Activated CD8-positive, alpha-beta T cell treated with anti-CD3 and anti-CD28 coated beads, Interleukin-2, amount 10 ng/mL, durations not matched to agents 7 days and 5 days (primary cell): ENCODE data around the gene FAM186B. TPM values are rescaled to one million over a fixed set of nuclear protein-coding genes. Genes with fewer than 3 reads are reported as not detected.
"Not testable (repeated sequence)": the region's sequence is repeated elsewhere in the genome, so short reads cannot be mapped to it uniquely, and the experiment has no call there.

ENCODE experiments used
- ATAC-seq: fragments of 150-1000 bp; cut with Tn5 transposase; one replicate; pipeline ENCODE4 v1.10.0; 2021; ENCODE audit warnings: moderate library complexity
- CTCF ChIA-PET: fragments of 350-600 bp; sonication (Branson Sonifier 250); formaldehyde crosslinking; loops from one replicate; lab custom pipeline; 2021; ENCODE audit warnings: antibody characterized with exemption; lab: Charles Lee
- POLR2A ChIA-PET: fragments of 350-600 bp; sonication (Branson Sonifier 250); formaldehyde crosslinking; loops from one replicate; lab custom pipeline; 2021; ENCODE audit warnings: antibody characterized with exemption; lab: Charles Lee
- DNase-seq: peaks from one replicate; pipeline ENCODE4 v3.0.0-alpha.2; 2020
- H3K27ac Mint-ChIP-seq: one replicate; pipeline ENCODE4 v1.8.0; 2021; ENCODE audit warnings: mild to moderate bottlenecking, mixed read lengths
- H3K27me3 Mint-ChIP-seq: one replicate; pipeline ENCODE4 v1.8.0; 2021; ENCODE audit warnings: low read depth, mixed read lengths
- H3K36me3 Mint-ChIP-seq: one replicate; pipeline ENCODE4 v1.8.0; 2021; ENCODE audit warnings: low read depth, mixed read lengths
- H3K4me1 Mint-ChIP-seq: one replicate; pipeline ENCODE4 v1.8.0; 2021; ENCODE audit warnings: low read depth, mixed read lengths
- H3K4me3 Mint-ChIP-seq: one replicate; pipeline ENCODE4 v1.8.0; 2021; ENCODE audit warnings: mild to moderate bottlenecking, mixed read lengths
- H3K9me3 Mint-ChIP-seq: one replicate; pipeline ENCODE4 v1.8.0; 2022; ENCODE audit warnings: mixed read lengths; ENCODE audit not compliant: insufficient read depth
- total RNA-seq, 2 experiments: library from RNA; stranded (reverse); gene quantifications; one replicate each; pipeline ENCODE4 v1.2.3, GENCODE V29; 2021

The FAM186B gene, protein sequence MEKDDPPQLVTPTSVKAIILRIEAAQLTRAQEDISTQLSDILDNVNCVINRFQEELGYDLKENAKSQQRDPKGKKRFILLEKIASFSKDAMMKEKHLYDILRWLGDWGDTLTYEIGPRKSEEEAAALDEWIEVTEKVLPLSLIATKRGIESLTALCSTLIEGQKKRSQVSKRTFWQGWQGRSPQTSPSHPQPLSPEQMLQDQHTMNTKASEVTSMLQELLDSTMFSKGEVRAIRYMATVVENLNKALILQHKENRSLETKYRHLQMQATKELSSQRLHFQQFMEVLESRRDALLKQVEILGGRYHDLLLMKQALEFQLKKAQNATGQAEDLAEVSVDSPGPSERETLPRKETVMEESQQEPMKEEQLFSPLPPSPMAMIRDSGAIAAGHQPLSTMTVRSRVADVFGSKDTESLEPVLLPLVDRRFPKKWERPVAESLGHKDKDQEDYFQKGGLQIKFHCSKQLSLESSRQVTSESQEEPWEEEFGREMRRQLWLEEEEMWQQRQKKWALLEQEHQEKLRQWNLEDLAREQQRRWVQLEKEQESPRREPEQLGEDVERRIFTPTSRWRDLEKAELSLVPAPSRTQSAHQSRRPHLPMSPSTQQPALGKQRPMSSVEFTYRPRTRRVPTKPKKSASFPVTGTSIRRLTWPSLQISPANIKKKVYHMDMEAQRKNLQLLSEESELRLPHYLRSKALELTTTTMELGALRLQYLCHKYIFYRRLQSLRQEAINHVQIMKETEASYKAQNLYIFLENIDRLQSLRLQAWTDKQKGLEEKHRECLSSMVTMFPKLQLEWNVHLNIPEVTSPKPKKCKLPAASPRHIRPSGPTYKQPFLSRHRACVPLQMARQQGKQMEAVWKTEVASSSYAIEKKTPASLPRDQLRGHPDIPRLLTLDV
- under 1 TPM; 0.18 to 0.21 TPM for total RNA-seq

DNA sequence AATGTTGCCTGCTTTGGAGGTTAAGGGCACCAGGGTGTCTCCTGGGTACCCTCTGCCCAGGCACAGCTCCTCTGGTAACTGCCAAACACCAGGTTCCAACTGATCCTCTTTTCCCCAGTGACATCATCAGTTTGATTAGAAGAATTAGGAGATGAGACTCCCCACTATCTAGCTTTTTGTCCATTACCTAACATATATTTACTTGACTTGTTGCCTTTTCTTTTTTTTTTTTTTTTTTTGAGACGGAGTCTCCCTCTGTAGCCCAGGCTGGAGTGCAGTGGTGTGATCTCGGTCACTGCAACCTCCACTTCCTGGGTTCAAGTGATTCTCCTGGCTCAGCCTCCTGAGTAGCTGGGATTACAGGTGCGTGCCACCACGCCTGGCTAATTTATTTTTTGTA, at the start of gene FAM186B:
FAM186B (minus strand) TSS at position 101 of the 400 bp plus-strand sequence. CDS start 162 bp downstream, outside the sequence.
- H3K9me3 Mint-ChIP-seq, H3K36me3 Mint-ChIP-seq, H3K4me1 Mint-ChIP-seq, ATAC-seq, DNase-seq, H3K27me3 Mint-ChIP-seq, H3K27ac Mint-ChIP-seq, H3K4me3 Mint-ChIP-seq, POLR2A ChIA-PET: not testable (repeated sequence)
- CTCF ChIA-PET: interaction anchor here (0.6 to 1.5 kb wide), 3 partner anchors 172 to 362 kb away, joined by 3 read pairs; no protein-coding TSS in a partner anchor

DNA sequence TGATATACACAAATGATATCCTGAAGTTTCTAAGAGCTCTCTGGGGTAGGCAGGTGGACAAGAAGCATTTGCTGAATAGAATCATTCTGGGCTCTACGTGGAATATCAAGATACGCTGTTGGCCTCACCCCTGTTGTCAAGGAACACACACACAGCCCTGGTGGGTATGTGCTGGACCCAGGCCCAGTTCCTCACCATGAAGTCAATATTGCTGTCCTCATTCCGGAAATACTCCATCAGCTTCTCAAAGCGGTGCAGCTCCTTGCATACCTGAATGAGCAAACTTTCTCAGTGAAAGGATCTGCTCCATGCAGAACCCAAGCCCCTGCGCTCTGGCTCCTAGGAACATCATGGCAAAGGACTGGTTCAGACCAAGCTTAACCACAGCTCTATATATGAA, 49.3 kb upstream of the FAM186B start:
- no peaks in the 10 kb centered on the region for H3K27me3 Mint-ChIP-seq
- ATAC-seq (no peak), DNase-seq (no peak)
- H3K4me3 Mint-ChIP-seq: no peak overlapping the region
- no peaks in the 10 kb centered on the region for H3K9me3 Mint-ChIP-seq
- H3K4me1 Mint-ChIP-seq: peaks cover 19% of the 10 kb centered on the region
- POLR2A ChIA-PET: interaction anchor here (0.6 to 1.4 kb wide), 4 partner anchors 8 to 101 kb away, joined by 3 to 4 read pairs (median 3); no protein-coding TSS in a partner anchor
- H3K27ac Mint-ChIP-seq: no peak overlapping the region
- CTCF ChIA-PET: interaction anchor here (0.9 to 37.2 kb wide), 6 partner anchors 9 to 55 kb away, joined by 3 to 695 read pairs (median 6); partner anchors contain the start of gene FMNL3
- peaks cover 56% of the 10 kb centered on the region for H3K36me3 Mint-ChIP-seq

DNA sequence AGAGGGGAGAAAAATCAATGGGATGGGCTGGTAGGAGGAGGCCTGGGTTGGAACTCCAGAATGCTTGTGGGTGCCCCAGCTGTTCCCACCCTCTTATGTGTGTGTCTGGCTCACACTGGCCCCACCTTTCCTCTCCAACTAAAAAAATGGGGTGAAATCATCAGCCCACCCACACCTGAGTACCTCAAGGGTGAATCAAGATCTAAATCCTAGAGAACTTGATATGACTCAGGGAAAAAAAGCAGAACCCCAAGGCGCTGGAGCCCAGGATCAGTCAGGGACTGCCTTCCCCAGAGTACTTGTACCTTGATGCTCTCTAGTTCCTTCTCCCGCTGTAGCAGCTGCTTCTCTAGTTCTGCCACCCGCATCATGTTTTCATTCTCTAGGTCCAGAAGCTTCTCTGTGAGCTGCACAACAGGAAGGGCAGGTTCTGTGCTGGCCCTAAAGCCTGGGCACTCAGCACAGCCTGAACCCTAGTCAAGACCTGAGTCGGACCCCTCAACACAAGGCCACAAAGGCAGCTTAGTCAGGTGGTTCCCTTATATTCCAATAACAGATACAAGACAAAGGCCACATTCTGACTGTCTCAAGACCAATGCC, 47.6 kb upstream of the FAM186B start:
- Mint-ChIP-seq H3K27ac (peak overlapping the region; percentile 26), H3K36me3 (peaks cover 59% of the 10 kb centered on the region), H3K4me3 (no peak overlapping the region), H3K27me3 (no peaks in the 10 kb centered on the region), H3K4me1 (peaks cover 33% of the 10 kb centered on the region), H3K9me3 (no peaks in the 10 kb centered on the region)
- POLR2A ChIA-PET: interaction anchor here (1.1 to 1.9 kb wide), 2 partner anchors 10 to 18 kb away, joined by 3 to 7 read pairs; no protein-coding TSS in a partner anchor
- DNase-seq (no peak), ATAC-seq (no peak)
- CTCF ChIA-PET: interaction anchor here (1.2 to 37.2 kb wide), 3 partner anchors 10 to 57 kb away, joined by 4 to 695 read pairs (median 9); partner anchors contain the start of gene FMNL3

DNA sequence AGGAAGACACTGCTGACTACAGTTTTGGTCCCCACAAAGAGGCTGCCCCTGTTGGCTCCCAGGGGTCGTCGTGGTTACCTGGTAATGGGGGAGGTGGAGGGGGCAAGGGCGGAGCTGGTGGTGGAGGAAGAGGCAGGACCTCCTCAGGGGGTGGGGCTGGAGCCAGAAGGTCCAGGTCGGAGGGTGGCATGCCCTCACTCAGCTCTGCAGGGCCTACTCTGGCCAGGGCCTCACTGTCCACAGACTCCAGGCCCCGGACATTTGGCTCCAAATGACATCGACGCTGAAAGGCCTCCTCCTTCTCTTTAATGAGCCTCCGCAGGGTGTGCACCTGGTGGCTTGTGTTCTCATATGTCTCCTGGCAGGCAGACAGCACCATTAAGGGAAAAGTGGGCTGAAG, 46.4 kb upstream of the FAM186B start:
- H3K27ac Mint-ChIP-seq: no peak overlapping the region
- ChIA-PET CTCF (interaction anchor here (1.2 to 37.2 kb wide), 2 partner anchors 13 to 58 kb away, joined by 4 to 695 read pairs; partner anchors contain the start of gene FMNL3), POLR2A (interaction anchor here (1.1 to 1.9 kb wide), 2 partner anchors 11 to 19 kb away, joined by 3 to 7 read pairs; no protein-coding TSS in a partner anchor)
- peaks cover 39% of the 10 kb centered on the region for H3K4me1 Mint-ChIP-seq
- ATAC-seq: no peak
- DNase-seq: no peak
- H3K9me3 Mint-ChIP-seq: no peaks in the 10 kb centered on the region
- no peaks in the 10 kb centered on the region for H3K27me3 Mint-ChIP-seq
- H3K4me3 Mint-ChIP-seq: no peak overlapping the region
- peaks cover 60% of the 10 kb centered on the region for H3K36me3 Mint-ChIP-seq

DNA sequence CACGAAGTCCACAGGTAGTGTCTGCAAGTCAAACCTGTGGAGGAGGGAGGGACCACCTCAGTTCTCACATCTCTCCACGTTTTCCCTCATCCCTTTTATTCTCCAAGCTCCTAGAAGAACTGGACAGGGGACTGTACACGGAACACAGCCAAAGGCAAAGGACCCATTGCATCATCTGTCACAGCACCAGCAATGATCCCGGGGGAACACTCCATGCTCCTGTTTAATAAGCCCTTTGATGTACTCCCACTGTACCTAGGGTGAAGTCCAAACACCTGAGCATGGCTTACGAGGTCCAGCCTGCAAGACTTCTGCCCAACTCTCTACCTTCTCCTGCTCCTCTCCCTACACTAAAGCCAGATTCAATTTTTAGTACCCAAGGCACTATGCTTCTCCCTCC, 44.5 kb upstream of the FAM186B start:
- peaks cover 35% of the 10 kb centered on the region for H3K4me1 Mint-ChIP-seq
- DNase-seq: no peak
- POLR2A ChIA-PET: interaction anchor here (1.3 kb wide), 1 partner anchor 92 kb away, joined by 3 read pairs; the partner anchor contains the start of gene TMBIM6
- H3K36me3 Mint-ChIP-seq: peaks cover 61% of the 10 kb centered on the region
- no peak overlapping the region for H3K4me3 Mint-ChIP-seq
- peak overlapping the region; percentile 56 for H3K27ac Mint-ChIP-seq
- CTCF ChIA-PET: interaction anchor here (2.0 to 37.2 kb wide), 3 partner anchors 34 to 113 kb away, joined by 5 to 695 read pairs (median 8); partner anchors contain the start of gene FMNL3
- no peak for ATAC-seq
- H3K9me3 Mint-ChIP-seq: no peaks in the 10 kb centered on the region
- no peaks in the 10 kb centered on the region for H3K27me3 Mint-ChIP-seq

DNA sequence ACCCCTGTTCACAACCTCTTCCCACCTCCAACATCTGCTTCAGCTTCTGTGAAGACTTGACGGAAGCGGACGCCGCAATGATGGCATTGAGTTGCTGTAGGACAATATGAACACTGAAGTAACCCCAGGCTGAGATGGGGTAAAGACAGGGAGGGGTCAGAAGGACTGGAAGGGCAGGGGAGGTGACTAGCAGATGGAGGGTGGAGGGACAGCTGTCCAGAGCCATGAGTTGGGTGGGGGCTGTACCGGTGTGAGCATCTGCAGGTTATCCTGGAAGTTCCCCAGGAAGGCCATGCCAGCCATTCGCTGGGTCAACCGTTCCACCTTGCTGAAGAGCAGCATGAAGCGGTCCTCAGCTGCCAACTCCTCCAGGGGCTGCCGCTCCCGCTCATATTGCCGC, 44.0 kb upstream of the FAM186B start:
- Mint-ChIP-seq H3K27ac (peak overlapping the region; percentile 76), H3K36me3 (peaks cover 66% of the 10 kb centered on the region), H3K4me3 (no peak overlapping the region), H3K4me1 (peaks cover 39% of the 10 kb centered on the region), H3K9me3 (no peaks in the 10 kb centered on the region), H3K27me3 (no peaks in the 10 kb centered on the region)
- ChIA-PET POLR2A (interaction anchor here (1.3 to 1.7 kb wide), 3 partner anchors 57 to 92 kb away, joined by 3 to 8 read pairs (median 6); partner anchors contain the start of genes FMNL3 and TMBIM6), CTCF (interaction anchor here (1.8 to 37.2 kb wide), 5 partner anchors 12 to 113 kb away, joined by 5 to 695 read pairs (median 8); partner anchors contain the start of genes FMNL3 and TMBIM6)
- ATAC-seq: no peak
- DNase-seq: no peak

DNA sequence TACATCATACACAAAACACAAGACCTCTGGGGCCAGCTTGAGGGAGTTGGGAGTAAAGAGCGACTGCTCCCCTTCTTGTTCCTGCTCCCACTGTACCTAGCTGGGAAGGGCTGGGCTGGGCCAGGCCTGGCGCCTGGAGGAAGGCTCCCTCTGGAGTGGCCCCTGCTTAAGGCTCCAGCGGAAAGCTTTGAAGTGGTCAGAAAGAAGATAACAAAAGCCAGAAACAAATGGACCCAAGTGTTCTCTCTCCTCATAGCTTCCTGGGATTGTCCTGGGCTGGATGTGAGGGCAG, 43.2 kb upstream of the FAM186B start:
- Mint-ChIP-seq H3K27ac (peak overlapping the region; percentile 76), H3K4me3 (no peak overlapping the region), H3K27me3 (no peaks in the 10 kb centered on the region), H3K9me3 (no peaks in the 10 kb centered on the region), H3K36me3 (peaks cover 67% of the 10 kb centered on the region), H3K4me1 (peaks cover 41% of the 10 kb centered on the region)
- ATAC-seq: no peak
- POLR2A ChIA-PET: interaction anchor here (0.6 to 1.7 kb wide), 4 partner anchors 10 to 93 kb away, joined by 3 to 8 read pairs (median 5); partner anchors contain the start of genes FMNL3 and TMBIM6
- no peak for DNase-seq
- CTCF ChIA-PET: interaction anchor here (1.4 to 37.2 kb wide), 7 partner anchors 11 to 129 kb away, joined by 5 to 695 read pairs (median 8); partner anchors contain the start of genes FMNL3 and TMBIM6

DNA sequence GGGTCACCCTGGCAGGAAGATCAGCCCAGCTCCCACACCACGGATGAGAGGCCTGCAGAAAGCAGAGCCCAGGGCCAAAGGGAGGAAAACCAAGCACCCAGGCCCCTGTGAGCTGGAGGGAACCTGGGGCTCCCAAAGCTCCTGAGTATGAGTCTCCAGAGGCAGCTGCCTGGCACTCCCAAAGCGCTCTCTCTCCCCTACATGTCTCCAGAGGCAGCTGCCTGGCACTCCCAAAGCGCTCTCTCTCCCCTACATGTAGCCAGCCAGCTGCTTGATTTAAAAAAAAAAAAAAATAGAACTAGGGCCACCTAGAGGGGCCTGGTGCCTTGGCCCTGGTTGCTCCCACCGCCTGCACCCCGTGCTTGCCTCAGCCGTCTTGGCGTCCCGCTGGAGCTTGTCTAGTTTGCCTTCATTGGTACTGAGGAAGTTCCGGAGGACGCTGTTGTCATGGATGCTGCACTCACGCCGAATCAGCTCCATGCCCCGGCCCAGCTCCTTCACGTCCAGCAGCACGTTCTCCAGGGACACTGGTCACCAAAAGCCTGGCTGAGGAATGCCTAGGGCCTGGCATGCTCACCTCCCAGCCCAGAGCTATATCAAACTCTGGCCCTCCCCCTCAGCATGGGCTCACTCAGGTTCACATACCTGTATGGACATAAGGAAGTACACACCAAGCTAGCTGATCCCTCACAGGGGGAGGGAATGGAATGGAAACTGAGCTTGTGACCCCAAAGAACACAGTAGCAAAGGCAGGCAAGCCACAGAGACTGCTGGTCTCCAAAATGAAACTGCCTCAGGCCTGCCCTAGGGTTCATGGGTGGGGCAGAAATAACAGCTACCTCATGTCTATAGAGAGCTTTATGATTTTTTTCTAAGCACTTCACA, 42.6 kb upstream of the FAM186B start:
- Mint-ChIP-seq H3K4me3 (no peak overlapping the region), H3K9me3 (no peaks in the 10 kb centered on the region), H3K4me1 (peaks cover 41% of the 10 kb centered on the region), H3K27ac (peak overlapping the region; percentile 76), H3K27me3 (no peaks in the 10 kb centered on the region), H3K36me3 (peaks cover 69% of the 10 kb centered on the region)
- DNase-seq (peak; percentile 31), ATAC-seq (no peak)
- ChIA-PET CTCF (interaction anchor here (1.1 to 37.2 kb wide), 9 partner anchors 8 to 129 kb away, joined by 3 to 695 read pairs (median 6); partner anchors contain the start of genes FMNL3 and TMBIM6), POLR2A (interaction anchor here (0.6 to 2.6 kb wide), 7 partner anchors 8 to 93 kb away, joined by 3 to 8 read pairs (median 4); partner anchors contain the start of genes FMNL3 and TMBIM6)

DNA sequence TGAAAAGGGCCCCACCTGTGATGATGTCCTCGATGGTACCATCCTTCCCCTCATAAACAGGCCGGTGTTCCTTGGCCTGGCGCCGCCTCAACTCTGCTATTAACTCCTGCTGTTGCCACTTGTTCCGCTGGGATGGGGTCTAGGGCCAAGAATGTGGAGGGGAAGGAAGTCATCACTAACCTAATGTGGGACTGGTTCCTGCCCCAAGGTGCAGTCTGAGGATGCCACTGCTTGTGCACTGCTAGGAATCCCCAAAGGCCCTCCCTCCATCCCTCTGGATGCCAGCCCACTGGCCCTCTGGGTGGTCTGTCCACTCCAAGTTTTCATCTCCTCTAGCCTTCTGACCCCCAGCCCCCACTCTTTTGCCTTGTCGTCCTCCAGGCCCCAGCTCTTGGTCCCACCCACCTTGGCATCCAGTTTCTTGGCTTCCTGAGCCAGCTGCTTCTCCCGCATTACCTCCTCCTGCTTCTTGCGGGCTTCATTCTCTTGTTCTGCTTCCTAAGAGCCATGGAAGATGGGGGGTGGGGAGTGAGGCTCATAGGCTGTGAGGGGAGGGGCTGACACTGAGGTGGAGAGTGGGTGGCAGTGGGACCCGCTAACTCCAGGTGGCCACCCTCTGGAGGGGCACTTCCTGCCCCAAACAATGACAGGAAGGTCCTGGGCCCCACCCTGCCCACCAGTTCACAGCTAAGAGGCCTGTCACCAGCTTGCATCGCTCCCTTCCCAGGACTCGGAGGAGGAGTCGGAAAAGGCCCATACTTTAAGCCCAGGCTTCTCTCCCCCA, 41.6 kb upstream of the FAM186B start:
- H3K4me1 Mint-ChIP-seq: peaks cover 41% of the 10 kb centered on the region
- ATAC-seq (no peak), DNase-seq (no peak)
- H3K36me3 Mint-ChIP-seq: peaks cover 64% of the 10 kb centered on the region
- ChIA-PET POLR2A (interaction anchor here (0.7 to 2.6 kb wide), 4 partner anchors 9 to 57 kb away, joined by 3 to 8 read pairs (median 4); no protein-coding TSS in a partner anchor), CTCF (interaction anchor here (0.7 to 37.2 kb wide), 7 partner anchors 9 to 130 kb away, joined by 3 to 695 read pairs (median 5); partner anchors contain the start of gene FMNL3)
- no peaks in the 10 kb centered on the region for H3K27me3 Mint-ChIP-seq
- H3K27ac Mint-ChIP-seq: peak overlapping the region; percentile 64
- no peak overlapping the region for H3K4me3 Mint-ChIP-seq
- no peaks in the 10 kb centered on the region for H3K9me3 Mint-ChIP-seq
